Hematopoietic multipotent progenitor cell treated with erythropoietin and hydrocortisone succinate and interleukin-3 and kit ligand, for 8 days (in vitro differentiated cells): ENCODE measurements around the gene PLK1.
A peak's percentile ranks its signal among the peaks of the same experiment; 100 is the strongest.
"Not testable (repeated sequence)": the region's sequence is repeated elsewhere in the genome, so short reads cannot be mapped to it uniquely, and the experiment has no call there.

Source experiments
- DNase-seq: peaks from one replicate; pipeline ENCODE4 v3.0.0-alpha.2; 2015

The PLK1 gene

GRCh38 chr16:23711785-23712184 is 33.1 kb downstream of the PLK1 start:
- DNase-seq: no peak

DNA sequence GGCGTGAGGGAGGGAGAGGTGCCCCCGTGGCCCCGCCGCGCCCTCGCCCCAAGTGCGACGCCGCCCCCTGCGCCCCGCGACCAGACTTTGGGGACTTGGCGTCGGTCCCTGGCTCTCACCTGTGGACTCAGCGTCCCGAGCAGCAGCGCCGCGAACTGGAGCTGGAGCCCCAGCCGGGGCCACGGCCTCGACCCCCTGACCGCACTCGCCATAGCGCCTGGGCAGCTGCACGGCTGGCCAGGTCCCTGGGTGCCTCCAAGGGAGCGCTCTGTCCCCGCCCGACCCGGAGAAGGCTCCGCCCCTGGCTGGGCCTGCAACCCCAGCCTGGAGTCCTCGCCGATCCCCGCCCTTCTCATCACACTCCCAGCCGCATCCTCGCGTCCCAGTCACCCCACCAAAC is 34.3 kb downstream of the PLK1 start, which contains the start of gene ERN2:
Gene ERN2, minus strand, starts transcription at position 247 of the 400 bp plus-strand sequence. Its CDS starts 35 bp downstream, at position 212.
- no peak for DNase-seq

DNA sequence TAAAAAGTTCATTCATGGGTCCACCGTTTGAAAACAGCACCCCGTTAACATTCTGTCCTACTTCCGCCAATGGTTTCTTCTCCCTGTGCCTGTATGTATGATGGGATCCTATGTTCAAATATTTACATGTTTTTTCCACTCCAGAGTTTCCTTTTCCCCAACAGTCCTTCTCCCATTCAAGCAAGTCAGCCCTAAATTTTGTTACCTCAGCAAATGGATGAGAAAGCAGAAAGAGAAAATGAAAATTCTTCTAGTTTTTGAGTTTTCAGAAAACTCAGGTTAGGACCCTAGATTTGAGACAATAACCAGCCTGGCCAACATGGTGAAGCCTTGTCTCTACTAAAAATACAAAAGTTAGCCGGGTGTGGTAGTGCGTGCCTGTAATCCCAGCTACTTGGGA is 37.8 kb downstream of the PLK1 start:
- no peak for DNase-seq

GRCh38 chr16:23722613-23723240 is 44.0 kb downstream of the PLK1 start:
- DNase-seq: not testable (repeated sequence)

GRCh38 chr16:23724096-23724784 is 45.6 kb downstream of the PLK1 start:
- no peak for DNase-seq

DNA sequence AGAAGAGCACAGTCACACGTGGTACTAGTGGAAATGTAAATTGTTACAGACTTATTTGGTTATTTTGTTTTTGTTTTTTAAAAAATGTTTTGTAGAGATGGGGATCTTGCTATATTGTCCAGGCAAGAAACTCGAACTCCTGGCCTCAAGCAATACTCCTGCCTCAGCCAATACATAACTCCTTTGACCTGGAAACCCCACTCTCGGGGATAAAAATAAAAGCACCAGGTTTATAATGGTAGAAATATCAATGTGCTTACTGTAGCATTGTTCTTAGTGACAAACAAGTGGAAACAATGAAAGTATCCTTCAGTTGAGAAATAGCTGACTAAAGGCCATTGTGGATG is 46.1 kb downstream of the PLK1 start:
- DNase-seq: no peak

DNA sequence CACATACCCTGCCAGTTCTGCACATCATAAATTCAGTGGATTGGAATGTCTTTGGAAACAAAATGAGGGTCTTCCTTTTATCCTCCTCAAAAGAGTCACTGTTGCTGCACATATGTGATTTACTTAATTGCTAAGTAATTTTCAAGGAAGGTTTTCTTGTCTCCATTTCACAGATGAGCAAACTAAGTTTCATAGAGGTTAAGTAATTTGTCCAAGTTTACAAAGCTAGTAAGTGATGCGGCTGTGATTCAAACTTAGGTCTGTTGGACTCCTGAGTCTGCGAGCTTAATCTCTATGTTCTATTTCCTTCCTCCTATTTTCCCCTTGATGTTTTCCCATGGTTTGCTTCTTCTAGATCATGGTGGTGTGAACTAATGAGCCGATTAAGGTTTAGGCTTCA is 48.0 kb downstream of the PLK1 start:
- no peak for DNase-seq

- DNase-seq: no peak
Measured at GRCh38 chr16:23728112-23728477, 49.4 kb downstream of the PLK1 start.

DNA sequence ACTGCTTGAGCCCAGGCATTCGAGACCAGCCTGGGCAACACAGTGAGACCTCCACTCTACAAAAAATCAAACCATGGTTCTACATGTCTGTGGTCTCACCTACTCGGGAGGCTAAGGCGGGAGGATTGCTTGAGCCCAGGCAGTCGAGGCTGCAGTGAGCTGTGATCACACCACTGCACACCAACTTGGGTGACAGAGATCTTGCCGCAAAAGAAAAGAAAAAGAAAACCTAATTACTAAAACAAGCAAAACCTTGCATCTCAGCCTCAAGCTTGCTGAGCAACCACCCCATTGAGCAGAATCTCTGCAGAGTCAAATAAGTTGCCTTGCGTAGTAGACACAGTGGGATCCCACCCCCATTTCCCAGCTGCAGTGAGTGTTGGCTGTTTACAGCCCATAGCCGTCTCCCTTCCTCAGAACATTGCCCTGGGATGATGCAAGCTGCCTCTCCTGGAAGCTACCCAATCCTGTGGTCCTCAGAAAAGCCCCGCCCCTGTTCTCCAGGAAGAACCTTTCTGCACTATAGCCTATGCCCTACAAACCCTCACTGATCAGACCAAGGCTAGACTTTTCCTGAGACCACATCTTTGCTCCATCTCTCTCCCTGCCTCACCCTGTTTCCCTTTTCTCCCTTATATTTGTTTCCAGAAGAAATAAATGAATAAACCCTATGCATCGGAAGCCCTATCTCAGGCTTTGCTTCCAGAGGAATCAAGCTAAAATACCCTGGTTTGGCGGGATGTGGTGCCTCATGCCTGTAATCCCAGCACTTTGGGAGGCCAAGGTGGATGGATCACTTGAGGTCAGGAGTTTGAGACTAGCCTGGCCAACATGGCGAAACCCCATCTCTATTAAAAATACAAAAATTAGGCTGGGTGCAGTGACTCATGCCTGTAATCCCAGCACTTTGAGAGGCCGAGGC is 51.1 kb downstream of the PLK1 start:
- peak; percentile 12 for DNase-seq

- no peak for DNase-seq
Measured at GRCh38 chr16:23734176-23734893, 55.6 kb downstream of the PLK1 start.

DNA sequence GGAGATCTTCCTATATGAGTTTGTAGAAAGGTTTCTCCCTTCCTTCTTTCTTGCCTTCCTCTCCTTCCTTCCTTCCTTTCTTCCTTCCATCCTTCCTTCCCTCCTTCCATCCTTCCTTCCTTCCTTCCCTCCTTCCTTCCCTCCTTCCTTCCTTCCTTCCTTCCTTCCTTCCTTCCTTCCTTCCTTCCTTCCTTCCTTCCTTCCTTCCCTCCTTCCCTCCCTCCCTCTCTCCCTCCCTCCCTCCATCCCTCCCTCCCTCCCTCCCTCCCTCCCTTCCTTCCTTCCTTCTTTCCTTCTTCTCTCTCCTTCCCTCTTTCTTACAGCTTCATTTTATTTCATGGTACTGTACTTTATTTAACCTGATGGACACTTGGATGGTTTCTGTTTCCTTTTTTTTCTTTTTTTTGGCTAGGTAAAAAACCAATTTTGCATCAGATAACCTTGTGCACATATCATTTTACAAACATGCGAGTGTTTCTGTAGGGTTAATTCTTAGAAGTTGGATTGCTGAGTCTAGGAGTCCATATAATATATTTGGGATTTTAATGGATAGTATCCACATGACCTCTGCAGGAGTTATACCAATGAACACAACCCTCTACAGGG is 58.8 kb downstream of the PLK1 start:
- DNase-seq: not testable (repeated sequence)

DNA sequence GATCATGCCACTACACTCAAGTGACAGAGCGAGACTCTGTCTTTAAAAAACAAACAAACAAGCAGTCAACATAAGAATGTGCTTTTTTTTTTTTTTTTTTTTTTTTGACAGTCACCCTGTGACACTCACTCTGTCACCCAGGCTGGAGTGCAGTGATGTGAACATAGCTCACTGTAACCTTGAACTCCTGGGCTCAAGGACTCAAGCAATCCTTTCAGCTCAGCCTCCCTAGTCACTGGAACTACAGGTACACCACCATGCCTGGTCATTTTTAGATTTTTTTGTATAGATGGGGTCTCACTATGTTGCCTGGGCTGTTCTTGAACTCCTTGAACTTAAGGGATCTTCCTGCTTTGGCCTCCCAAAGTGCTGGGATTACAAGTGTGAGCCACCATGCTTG is 60.8 kb downstream of the PLK1 start:
- no peak for DNase-seq
